ENCODE results near the gene BDKRB1.
A peak's percentile ranks its signal among the peaks of the same experiment; 100 is the strongest.

BDKRB1 gene

GRCh38 chr14:96254687-96255086, 1.3 kb upstream of the BDKRB1 start:
- in situ Hi-C loops (cut with HindIII; ENCODE audit: low pct_unique_long_range_greater_than_20kb, low sequenced_read_pairs): no loop called here
- DNase-seq (ENCODE audit: low read depth in 1 of 2, low spot score in 1 of 2): no peak
- TF ChIP-seq JUND (IDR thresholded peaks at IDR 0.05; ENCODE audit: low read depth): no peak

- no peak for TF ChIP-seq JUND (IDR thresholded peaks at IDR 0.05; ENCODE audit: low read depth)
- in situ Hi-C loops (cut with HindIII; ENCODE audit: low pct_unique_long_range_greater_than_20kb, low sequenced_read_pairs): no loop called here
- no peak for DNase-seq (ENCODE audit: low read depth in 1 of 2, low spot score in 1 of 2)
Measured at GRCh38 chr14:96256407-96256806, 397 bp downstream of the BDKRB1 start.

- TF ChIP-seq JUND (IDR thresholded peaks at IDR 0.05; ENCODE audit: low read depth): no peak
- DNase-seq (ENCODE audit: low read depth in 1 of 2, low spot score in 1 of 2): no peak
- in situ Hi-C loops (cut with HindIII; ENCODE audit: low pct_unique_long_range_greater_than_20kb, low sequenced_read_pairs): no loop called here
Measured at GRCh38 chr14:96257056-96257455, 1.0 kb downstream of the BDKRB1 start.

GRCh38 chr14:96257900-96258299, 1.9 kb downstream of the BDKRB1 start:
- no peak for TF ChIP-seq JUND (IDR thresholded peaks at IDR 0.05; ENCODE audit: low read depth)
- in situ Hi-C loops (cut with HindIII; ENCODE audit: low pct_unique_long_range_greater_than_20kb, low sequenced_read_pairs): no loop called here
- DNase-seq (ENCODE audit: low read depth in 1 of 2, low spot score in 1 of 2): no peak

- no peak for DNase-seq (ENCODE audit: low read depth in 1 of 2, low spot score in 1 of 2)
- TF ChIP-seq JUND (IDR thresholded peaks at IDR 0.05; ENCODE audit: low read depth): no peak
- in situ Hi-C loops (cut with HindIII; ENCODE audit: low pct_unique_long_range_greater_than_20kb, low sequenced_read_pairs): no loop called here
Measured at GRCh38 chr14:96260341-96260821, 4.4 kb downstream of the BDKRB1 start.

- TF ChIP-seq JUND (IDR thresholded peaks at IDR 0.05; ENCODE audit: low read depth): no peak
- in situ Hi-C loops (cut with HindIII; ENCODE audit: low pct_unique_long_range_greater_than_20kb, low sequenced_read_pairs): no loop called here
Measured at GRCh38 chr14:96261053-96261452, 5.0 kb downstream of the BDKRB1 start.

GRCh38 chr14:96261772-96262655, 6.0 kb downstream of the BDKRB1 start:
- in situ Hi-C loops (cut with HindIII; ENCODE audit: low pct_unique_long_range_greater_than_20kb, low sequenced_read_pairs): no loop called here
- no peak for TF ChIP-seq JUND (IDR thresholded peaks at IDR 0.05; ENCODE audit: low read depth)
- no peak for DNase-seq (ENCODE audit: low read depth in 1 of 2, low spot score in 1 of 2)

More at GRCh38 chr14:96261053-96261452, 5.0 kb downstream of the BDKRB1 start:
- DNase-seq (ENCODE audit: low read depth in 1 of 2, low spot score in 1 of 2): peak in 1 of 2 experiments; percentile 51

GRCh38 chr14:96263347-96264199, 7.6 kb downstream of the BDKRB1 start:
- TF ChIP-seq JUND (IDR thresholded peaks at IDR 0.05; ENCODE audit: low read depth): no peak
- in situ Hi-C loops (cut with HindIII; ENCODE audit: low pct_unique_long_range_greater_than_20kb, low sequenced_read_pairs): no loop called here
- DNase-seq (ENCODE audit: low read depth in 1 of 2, low spot score in 1 of 2): peak in 1 of 2 experiments; percentile 40

- in situ Hi-C loops (cut with HindIII; ENCODE audit: low pct_unique_long_range_greater_than_20kb, low sequenced_read_pairs): no loop called here
- TF ChIP-seq JUND (IDR thresholded peaks at IDR 0.05; ENCODE audit: low read depth): no peak
- DNase-seq (ENCODE audit: low read depth in 1 of 2, low spot score in 1 of 2): no peak
Measured at GRCh38 chr14:96264200-96264553, 8.2 kb downstream of the BDKRB1 start.

- DNase-seq (ENCODE audit: low read depth in 1 of 2, low spot score in 1 of 2): peak; percentile 74 to 77
- in situ Hi-C loops (cut with HindIII; ENCODE audit: low pct_unique_long_range_greater_than_20kb, low sequenced_read_pairs): no loop called here
- no peak for TF ChIP-seq JUND (IDR thresholded peaks at IDR 0.05; ENCODE audit: low read depth)
Measured at GRCh38 chr14:96264853-96265252, 8.8 kb downstream of the BDKRB1 start.

- DNase-seq (ENCODE audit: low read depth in 1 of 2, low spot score in 1 of 2): no peak
- no peak for TF ChIP-seq JUND (IDR thresholded peaks at IDR 0.05; ENCODE audit: low read depth)
- in situ Hi-C loops (cut with HindIII; ENCODE audit: low pct_unique_long_range_greater_than_20kb, low sequenced_read_pairs): no loop called here
Measured at GRCh38 chr14:96265383-96266095, 9.5 kb downstream of the BDKRB1 start.

- TF ChIP-seq JUND (IDR thresholded peaks at IDR 0.05; ENCODE audit: low read depth): no peak
- DNase-seq (ENCODE audit: low read depth in 1 of 2, low spot score in 1 of 2): peak in 1 of 2 experiments; percentile 42
- in situ Hi-C loops (cut with HindIII; ENCODE audit: low pct_unique_long_range_greater_than_20kb, low sequenced_read_pairs): no loop called here
Measured at GRCh38 chr14:96267336-96267735, 11.3 kb downstream of the BDKRB1 start.
